GM12891 (cell line): Measurements from ENCODE around the gene RPGRIP1L.

Experiments
- DNase-seq: peaks from one replicate; pipeline ENCODE4 v3.0.0; 2011; ENCODE audit warnings: low spot score; ENCODE audit not compliant: insufficient read length
- FAIRE-seq: peaks from 2 replicates; lab custom pipeline; 2011; peaks lifted over from hg19 to GRCh38; lab: Jason Lieb, UNC
- PAX5 ChIP-seq: IDR thresholded peaks from 2 replicates; pipeline ENCODE4 v1.6.1; 2011; ENCODE audit warnings: low read length, moderate library complexity, mild to moderate bottlenecking; ENCODE audit not compliant: insufficient read depth, severe bottlenecking
- POLR2A ChIP-seq: IDR thresholded peaks from 2 replicates; pipeline ENCODE4 v1.6.1; 2011; ENCODE audit warnings: low read depth, low read length, control low read depth
- POLR2AphosphoS5 ChIP-seq: IDR thresholded peaks from 2 replicates; pipeline ENCODE4 v1.6.1; 2011; ENCODE audit warnings: low read depth, low read length, control low read depth
- POU2F2 ChIP-seq: IDR thresholded peaks from 2 replicates; pipeline ENCODE4 v1.6.1; 2011; ENCODE audit warnings: low read depth, mild to moderate bottlenecking, control low read depth, low read length, moderate library complexity
- SPI1 ChIP-seq: IDR thresholded peaks from 2 replicates; pipeline ENCODE4 v1.6.1; 2011; ENCODE audit warnings: low read depth, low read length, control low read depth
- TAF1 ChIP-seq: IDR thresholded peaks from 2 replicates; pipeline ENCODE4 v1.6.1; 2011; ENCODE audit warnings: low read depth, low read length, control low read depth

The RPGRIP1L gene

GRCh38 chr16:53737552-53737951 is 33.9 kb upstream of the RPGRIP1L start:
- TF ChIP-seq SPI1 (no peak), POLR2A (no peak), POU2F2 (no peak), TAF1 (no peak), POLR2AphosphoS5 (no peak), PAX5 (no peak)
- FAIRE-seq (no peak), DNase-seq (no peak)

- no peak for DNase-seq
- no peak for FAIRE-seq
- no peak for TF ChIP-seq SPI1
Observed at GRCh38 chr16:53736297-53736696, 32.6 kb upstream of the RPGRIP1L start.

- FAIRE-seq (no peak), DNase-seq (no peak)
- TF ChIP-seq POU2F2 (no peak), PAX5 (no peak), SPI1 (no peak), TAF1 (no peak), POLR2A (no peak), POLR2AphosphoS5 (no peak)
Observed at GRCh38 chr16:53734908-53735307, 31.2 kb upstream of the RPGRIP1L start.

GRCh38 chr16:53732296-53732929 is 28.8 kb upstream of the RPGRIP1L start:
- DNase-seq (no peak), FAIRE-seq (no peak)
- TF ChIP-seq POU2F2 (no peak), PAX5 (no peak), SPI1 (no peak), TAF1 (no peak), POLR2A (no peak), POLR2AphosphoS5 (no peak)

GRCh38 chr16:53730693-53731092 is 27.0 kb upstream of the RPGRIP1L start:
- FAIRE-seq: no peak
- DNase-seq: no peak
- no peak for TF ChIP-seq SPI1

GRCh38 chr16:53726625-53727024 is 23.0 kb upstream of the RPGRIP1L start:
- FAIRE-seq (peak; percentile 41), DNase-seq (no peak)
- no peak for TF ChIP-seq POLR2AphosphoS5
- no peak for TF ChIP-seq POU2F2
- no peak for TF ChIP-seq TAF1
- no peak for TF ChIP-seq POLR2A
- no peak for TF ChIP-seq PAX5
- no peak for TF ChIP-seq SPI1

- FAIRE-seq (no peak), DNase-seq (no peak)
- no peak for TF ChIP-seq POLR2AphosphoS5
- TF ChIP-seq TAF1: no peak
- TF ChIP-seq POLR2A: no peak
- TF ChIP-seq SPI1: no peak
- no peak for TF ChIP-seq POU2F2
- no peak for TF ChIP-seq PAX5
Observed at GRCh38 chr16:53721017-53721416, 17.4 kb upstream of the RPGRIP1L start.

GRCh38 chr16:53717577-53717976 is 13.9 kb upstream of the RPGRIP1L start:
- TF ChIP-seq POLR2A (no peak), TAF1 (no peak), POU2F2 (no peak), PAX5 (no peak), SPI1 (no peak), POLR2AphosphoS5 (no peak)
- no peak for FAIRE-seq
- DNase-seq: no peak

GRCh38 chr16:53715023-53715384 is 11.3 kb upstream of the RPGRIP1L start:
- no peak for TF ChIP-seq POLR2AphosphoS5
- TF ChIP-seq POLR2A: no peak
- no peak for TF ChIP-seq POU2F2
- no peak for TF ChIP-seq TAF1
- no peak for TF ChIP-seq PAX5
- TF ChIP-seq SPI1: no peak
- DNase-seq (no peak), FAIRE-seq (no peak)

- FAIRE-seq (no peak), DNase-seq (no peak)
- TF ChIP-seq PAX5: no peak
- no peak for TF ChIP-seq POU2F2
- no peak for TF ChIP-seq POLR2AphosphoS5
- no peak for TF ChIP-seq TAF1
- TF ChIP-seq SPI1: no peak
- no peak for TF ChIP-seq POLR2A
Observed at GRCh38 chr16:53714205-53715022, 10.8 kb upstream of the RPGRIP1L start.
